ENCODE results near the gene GC. TPM values are rescaled to one million over a fixed set of nuclear protein-coding genes. Genes with fewer than 3 reads are reported as not detected.

The GC gene
- total and polyA plus RNA-seq, 2 of the 4 experiments (the other 2 are of a cell fraction) = not detected

DNA sequence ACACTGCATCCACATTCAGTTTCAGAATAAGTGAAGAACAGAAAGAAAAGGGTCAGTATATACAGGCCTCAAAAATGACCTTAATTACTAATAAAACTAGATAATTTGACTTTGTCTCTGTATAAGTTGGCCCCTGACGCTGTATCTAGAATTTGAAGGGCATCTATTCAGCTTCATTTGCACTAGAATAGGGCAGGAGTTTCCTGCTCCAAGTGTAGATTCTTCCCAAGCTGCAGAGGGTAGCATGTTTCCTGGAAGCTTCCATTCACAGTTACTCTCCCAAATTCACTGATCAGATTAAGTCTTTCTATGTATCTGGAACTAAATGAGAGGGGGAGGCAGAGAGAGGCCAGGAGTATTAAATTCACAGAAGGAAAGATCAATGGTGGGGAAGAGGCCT, 90.9 kb downstream of the GC start:
- Histone ChIP-seq H3K4me3 (ENCODE audit: insufficient read depth, low read depth, low read length) (no peak overlapping the region), H4K5ac (ENCODE audit: low read depth, low read length) (no peak overlapping the region), H2BK15ac (ENCODE audit: low read depth, low read length) (no peak overlapping the region), H3K4ac (ENCODE audit: low read depth, low read length) (no peak overlapping the region), H3K27ac (ENCODE audit: insufficient read depth, low read length) (no peak overlapping the region), H3K4me1 (ENCODE audit: control insufficient read depth, insufficient read depth, low read length) (no peaks in the 10 kb centered on the region), H2BK5ac (ENCODE audit: low read depth, low read length, poor library complexity, severe bottlenecking) (no peak overlapping the region), H2AFZ (replicated peaks; ENCODE audit: low read length, poor library complexity) (no peak overlapping the region), H2AK9ac (replicated peaks; ENCODE audit: low read depth, low read length, poor library complexity) (no peak overlapping the region), H3K9ac (ENCODE audit: low read depth, low read length) (no peak overlapping the region), H2BK120ac (ENCODE audit: low read depth, low read length) (no peak overlapping the region), H3K23ac (ENCODE audit: low read depth, low read length) (no peak overlapping the region), H3K14ac (replicated peaks; ENCODE audit: low read depth, low read length) (no peak overlapping the region), H3K9me1 (ENCODE audit: insufficient read depth, low read length) (no peaks in the 10 kb centered on the region), H3K9me3 (ENCODE audit: control insufficient read depth, insufficient read depth, low read length) (no peaks in the 10 kb centered on the region), H2BK20ac (ENCODE audit: low read depth, low read length) (no peak overlapping the region), H3K56ac (ENCODE audit: extremely low read depth, insufficient read depth, low read length) (no peak overlapping the region), H3K4me2 (ENCODE audit: low read depth, low read length) (no peak overlapping the region), H4K20me1 (ENCODE audit: insufficient read depth, low read length) (no peaks in the 10 kb centered on the region), H4K8ac (ENCODE audit: low read depth in 2 of 2, low read length in 2 of 2) (no peak overlapping the region), H3K36me3 (ENCODE audit: control insufficient read depth, insufficient read depth, low read length) (no peaks in the 10 kb centered on the region), H4K91ac (ENCODE audit: insufficient read depth, low read depth, low read length) (no peak overlapping the region), H3K27me3 (ENCODE audit: control insufficient read depth, insufficient read depth, low read length) (peaks cover 10% of the 10 kb centered on the region), H3K18ac (ENCODE audit: low read depth, low read length) (no peak overlapping the region), H2AK5ac (ENCODE audit: low read depth, low read length) (no peak overlapping the region), H3K79me1 (ENCODE audit: low read depth in 1 of 2, low read length in 2 of 2) (no peaks in the 10 kb centered on the region)
- ATAC-seq (ENCODE audit: low read depth) (no peak), DNase-seq (no peak)
- ChIA-PET CTCF (no interaction called here), POLR2A (ENCODE audit: unreplicated experiment) (no interaction called here)
- no CpG with 5 or more reads among the region's 1 CpG for WGBS, 2 experiments (ENCODE audit: extremely low coverage in 2 of 2, insufficient read length in 1 of 2)
- in situ Hi-C loops (cut with MboI; ENCODE audit: low sequenced_read_pairs) (no loop called here), dilution Hi-C loops (cut with HindIII; ENCODE audit: low sequenced_read_pairs, unreplicated experiment) (no loop called here), intact Hi-C loops (cut with micrococcal nuclease) (no loop called here)
- no TSS peak for BruUV-seq (replicated peaks)
- no peak for TF ChIP-seq NFE2L2 (IDR thresholded peaks at IDR 0.05; ENCODE audit: low read depth, low read length)
- TF ChIP-seq RAD21 (IDR thresholded peaks at IDR 0.05; ENCODE audit: low read length) = no peak

Measured in IMR-90 (cell line).